ENCODE data around the gene EFCAB13.
"Not testable (repeated sequence)": the region's sequence is repeated elsewhere in the genome, so short reads cannot be mapped to it uniquely, and the experiment has no call there.

The EFCAB13 gene

GRCh38 chr17:47432240-47432639, 108.5 kb downstream of the EFCAB13 start:
- not testable (repeated sequence) for DNase-seq

GRCh38 chr17:47465165-47465564, 141.4 kb downstream of the EFCAB13 start:
- no peak for DNase-seq

- not testable (repeated sequence) for DNase-seq
These were observed 143.2 kb downstream of the EFCAB13 start for GRCh38 chr17:47466976-47467375.

GRCh38 chr17:47470836-47471235, 147.1 kb downstream of the EFCAB13 start:
- DNase-seq, result no peak

GRCh38 chr17:47472073-47472472, 148.3 kb downstream of the EFCAB13 start:
- DNase-seq, result not testable (repeated sequence)

All from T-helper 9 cell (primary cell).